GM21423 (cell line): ENCODE measurements around the gene PFKFB2.

Experiments used
- ATAC-seq: cut with Tn5 transposase; IDR thresholded peaks from one replicate; pipeline ENCODE4 v1.9.1; 2021; ENCODE audit warnings: mild to moderate bottlenecking, moderate library complexity; ENCODE audit not compliant: unreplicated experiment

The PFKFB2 gene

DNA sequence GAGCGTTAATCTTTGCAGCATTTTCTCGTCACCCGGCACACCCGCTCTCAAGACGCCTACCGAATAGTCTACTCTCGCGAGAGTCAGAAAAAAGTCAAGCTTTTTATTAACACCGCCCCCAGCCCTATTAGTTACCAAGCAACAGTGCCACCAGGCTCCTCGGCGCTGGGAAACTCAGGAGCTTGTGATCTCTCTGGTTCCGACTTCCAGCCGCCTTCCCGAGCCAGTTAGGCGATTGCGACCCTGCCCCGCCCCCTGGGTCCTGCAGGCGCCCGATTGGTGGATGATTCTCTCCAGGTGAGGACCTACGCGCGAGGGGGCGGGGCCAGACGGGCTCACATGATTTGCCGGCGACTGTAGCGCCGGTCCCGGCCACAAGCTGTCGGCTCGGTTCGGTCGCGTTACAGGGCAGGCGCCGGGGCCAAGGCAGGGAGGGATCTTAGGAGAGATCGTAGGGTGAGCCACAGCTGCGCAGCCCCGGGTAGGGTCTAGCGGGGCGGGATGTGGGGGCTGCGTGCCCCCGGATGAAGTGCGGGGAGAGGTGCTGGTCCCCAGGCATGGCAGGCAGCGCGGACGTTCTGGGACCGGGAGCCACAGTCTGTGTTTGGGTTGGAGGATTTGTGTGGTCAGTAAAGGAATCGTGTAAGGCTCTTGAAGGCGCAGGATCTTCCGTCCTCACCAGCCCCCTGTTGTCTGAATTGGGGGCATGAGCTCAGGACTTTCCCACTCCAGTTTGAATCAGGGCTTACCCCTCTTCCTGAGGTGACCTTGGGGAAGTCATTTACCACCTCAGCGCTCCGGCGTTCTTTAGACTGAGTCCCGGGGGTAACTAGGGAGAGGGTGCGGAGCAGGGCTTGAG is at the start of gene PFKFB2:
Gene PFKFB2, plus strand, starts transcription at position 365 of the 859 bp plus-strand sequence. CDS start 1,443 bp downstream, outside the sequence.
- peak; percentile 81 for ATAC-seq

DNA sequence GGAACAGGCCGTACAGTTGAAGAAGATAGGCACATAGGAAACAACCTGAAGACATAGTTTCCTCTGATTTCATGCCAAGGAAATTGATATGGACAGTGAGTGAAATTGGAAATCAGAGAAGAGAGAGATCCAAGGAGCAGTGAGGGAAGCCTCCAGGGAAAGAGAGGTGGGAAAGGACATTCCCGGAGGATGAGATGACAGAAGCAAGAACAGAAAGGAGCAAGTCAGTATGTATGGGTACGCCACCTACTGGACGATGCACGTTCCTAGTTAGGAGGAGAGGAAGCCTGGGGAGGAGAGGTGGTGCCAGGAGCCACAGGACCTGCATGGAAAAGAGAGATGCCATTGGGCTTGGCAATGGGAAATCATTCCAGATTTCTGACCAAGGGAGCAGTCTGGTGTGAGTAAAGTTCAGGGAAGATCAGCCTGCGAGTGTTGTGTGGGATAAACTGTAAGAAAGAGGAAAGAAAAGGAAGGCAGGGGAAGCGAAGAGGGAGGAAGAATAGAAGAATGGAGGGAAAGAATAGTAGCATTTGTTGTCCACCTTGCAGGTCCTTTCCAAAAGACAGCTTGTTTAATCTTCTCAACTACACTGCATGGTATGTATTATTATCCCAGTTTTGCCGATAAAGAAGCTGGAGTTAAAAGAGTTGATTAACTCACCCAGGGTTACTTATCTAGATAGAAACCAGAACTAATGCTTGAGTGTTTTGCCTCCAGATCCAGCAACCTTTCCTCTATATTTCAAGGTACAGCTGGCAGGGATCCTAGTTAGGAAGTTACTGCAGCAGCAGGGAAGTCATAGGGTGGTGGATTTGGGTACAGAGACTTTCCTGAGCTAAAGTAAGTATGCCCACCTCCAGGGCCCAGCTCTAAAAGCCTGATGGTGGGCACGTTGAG is 47.9 kb upstream of the PFKFB2 start:
- no peak for ATAC-seq

DNA sequence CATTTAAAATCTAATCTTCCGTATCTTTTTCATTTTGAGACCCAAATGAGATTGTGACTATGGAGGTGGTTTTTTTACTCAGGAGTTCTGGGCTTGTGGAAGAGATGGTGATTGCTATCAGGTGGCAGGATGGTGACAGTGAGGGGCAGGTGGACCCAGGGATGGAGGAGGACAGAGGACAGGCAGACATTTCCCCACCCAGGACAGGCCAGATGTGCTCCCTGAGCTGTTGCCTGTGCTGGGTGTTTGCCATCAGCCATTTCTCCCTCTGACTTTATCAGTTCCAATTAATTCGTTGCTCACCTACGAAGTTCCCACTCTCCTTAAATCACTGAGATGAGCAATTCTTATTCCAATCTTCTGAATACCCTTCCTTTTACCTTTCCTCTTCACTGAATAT is 47.0 kb upstream of the PFKFB2 start:
- no peak for ATAC-seq

- ATAC-seq, result no peak
These were observed 46.2 kb upstream of the PFKFB2 start for GRCh38 chr1:207006914-207007313.

- ATAC-seq, result no peak
These were observed 45.6 kb upstream of the PFKFB2 start for GRCh38 chr1:207007352-207008033.

DNA sequence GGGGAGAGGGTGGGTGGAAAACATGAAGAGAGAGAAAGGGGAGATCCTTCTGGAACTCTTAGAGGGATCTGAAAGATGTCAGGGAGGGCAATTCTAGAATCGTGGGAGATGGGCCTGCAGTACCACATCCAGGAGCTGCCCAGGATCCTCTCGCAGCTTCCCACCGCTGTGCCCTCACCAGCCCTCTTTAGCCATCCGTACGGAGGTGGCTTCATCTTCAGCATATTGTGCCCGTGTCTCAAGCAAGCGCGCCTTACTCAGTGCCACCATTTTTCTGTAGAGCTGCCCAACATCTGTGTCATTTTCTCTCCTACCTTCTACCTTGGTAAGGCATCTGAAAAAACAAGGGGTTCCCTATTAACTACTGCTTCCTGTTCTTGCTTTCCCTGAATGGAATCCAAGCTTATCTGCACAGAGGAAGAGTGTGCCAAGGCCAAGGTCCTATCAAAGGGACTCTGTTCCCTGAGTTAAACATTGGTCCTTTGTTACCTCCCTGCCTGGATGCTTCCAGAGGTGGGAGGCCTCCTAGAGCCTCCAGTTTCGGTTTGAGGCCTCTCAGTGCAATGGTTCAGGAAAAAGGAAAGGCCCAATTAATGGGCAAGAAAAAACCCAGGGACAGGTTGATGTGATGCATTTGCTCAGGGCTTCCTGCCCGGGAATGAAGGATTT is 43.8 kb upstream of the PFKFB2 start:
- ATAC-seq, result no peak

DNA sequence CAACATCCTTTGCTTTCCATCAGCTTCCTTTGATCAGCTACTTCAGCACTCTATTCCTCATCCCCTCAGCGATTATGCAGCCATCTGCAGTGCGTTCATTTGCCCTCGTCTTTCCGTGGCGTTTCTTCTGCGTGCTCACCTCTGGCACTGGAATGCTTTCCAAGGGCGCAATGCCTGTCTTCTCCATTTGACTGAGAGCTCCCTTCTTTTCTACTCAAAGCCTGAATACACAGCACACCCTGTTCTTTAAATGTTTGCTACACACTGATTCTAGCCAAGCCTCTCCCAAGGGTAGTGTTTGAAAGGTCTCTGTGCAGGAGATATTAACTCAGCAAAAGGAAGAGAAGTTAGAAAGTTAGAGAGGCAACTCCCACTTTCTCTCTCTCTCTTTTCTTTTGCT is 43.1 kb upstream of the PFKFB2 start:
- ATAC-seq, result no peak

- no peak for ATAC-seq
These were observed 42.3 kb upstream of the PFKFB2 start for GRCh38 chr1:207010726-207011125.

GRCh38 chr1:207013321-207014085 is 39.6 kb upstream of the PFKFB2 start:
- no peak for ATAC-seq

GRCh38 chr1:207014728-207015127 is 38.3 kb upstream of the PFKFB2 start:
- ATAC-seq, result no peak

- no peak for ATAC-seq
These were observed 37.3 kb upstream of the PFKFB2 start for GRCh38 chr1:207015791-207016190.

DNA sequence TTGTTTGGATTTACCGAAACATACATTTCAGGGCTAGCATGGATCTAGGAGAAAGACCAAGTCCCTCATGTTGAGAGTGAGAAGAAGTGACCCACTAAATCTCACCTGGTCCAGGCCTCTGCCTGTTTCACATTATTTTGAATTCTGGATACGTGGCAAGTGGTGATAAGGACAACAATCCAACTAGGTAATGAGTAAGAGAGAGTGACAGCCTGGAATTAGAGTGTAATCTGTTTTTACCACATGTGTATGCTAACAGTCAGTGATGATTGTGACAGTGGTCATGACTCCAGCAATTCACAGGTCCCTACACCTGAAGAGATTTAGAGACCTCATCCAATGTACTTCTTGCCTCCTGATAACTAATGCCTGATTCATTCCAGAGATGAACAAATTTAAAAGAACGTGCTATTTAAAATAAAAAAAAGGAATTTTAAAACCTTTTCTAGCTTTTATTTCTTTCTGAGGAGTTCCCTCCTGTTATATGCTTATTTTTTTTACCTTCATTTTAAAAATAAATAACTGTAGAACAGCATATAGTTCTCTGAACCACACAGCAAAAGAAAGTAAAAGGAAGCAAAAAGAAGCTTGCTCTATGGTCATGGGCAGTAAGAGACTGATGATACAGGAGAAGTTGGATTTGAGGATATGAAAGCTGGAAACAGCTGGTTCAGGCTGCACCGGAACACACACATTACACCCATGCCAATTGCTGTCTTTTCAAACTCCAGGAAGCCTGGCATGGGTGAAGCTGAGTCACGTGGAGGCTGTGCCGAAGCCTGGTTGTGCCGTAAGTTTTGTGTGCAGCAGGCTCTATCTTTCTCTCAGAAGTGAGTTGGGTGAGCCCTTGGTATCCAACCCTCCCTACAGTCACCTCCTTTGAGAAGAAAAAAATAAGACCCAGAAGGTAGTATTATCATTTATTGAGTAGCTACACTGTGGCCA is 35.2 kb upstream of the PFKFB2 start:
- no peak for ATAC-seq

DNA sequence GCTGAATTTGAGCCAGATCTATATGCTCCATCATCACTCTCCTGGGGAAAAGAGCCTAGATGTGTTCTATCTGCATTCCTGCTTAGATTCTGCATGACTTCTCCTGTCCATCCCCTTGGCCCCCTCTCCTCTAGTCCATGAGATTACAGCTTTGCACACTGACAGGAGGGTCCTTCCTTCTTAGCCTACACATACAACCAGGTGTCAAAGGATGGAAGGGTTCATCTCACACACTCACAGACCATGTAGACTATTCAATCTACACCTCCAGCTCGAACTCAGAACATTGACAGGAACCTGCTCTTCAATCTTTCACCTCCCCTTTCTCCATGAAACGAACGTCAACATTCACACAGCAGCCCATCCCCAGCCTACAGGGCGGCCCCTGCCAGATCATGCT is 34.4 kb upstream of the PFKFB2 start:
- no peak for ATAC-seq

GRCh38 chr1:207019161-207019560 is 33.9 kb upstream of the PFKFB2 start:
- ATAC-seq, result no peak

DNA sequence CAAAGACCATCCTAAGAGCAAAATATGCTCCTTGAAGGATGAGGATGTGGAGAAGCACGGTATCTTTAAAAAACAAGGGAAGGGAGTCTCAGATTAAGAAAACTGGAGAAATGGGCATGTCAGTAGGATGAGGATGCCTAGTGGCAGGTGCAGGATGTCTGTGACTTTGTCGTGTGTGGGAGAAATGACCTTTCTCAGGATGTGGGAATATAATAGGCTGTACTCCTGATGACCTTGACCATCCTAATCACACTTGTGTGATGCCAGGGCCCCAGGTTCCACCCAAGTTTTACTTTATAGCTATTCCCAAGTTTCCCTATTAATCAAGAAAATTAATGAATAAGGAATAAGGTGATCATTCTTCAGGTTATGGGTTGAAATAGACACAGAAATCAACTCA is 33.4 kb upstream of the PFKFB2 start:
- ATAC-seq, result no peak

GRCh38 chr1:207020065-207020708 is 32.9 kb upstream of the PFKFB2 start:
- ATAC-seq, result no peak

GRCh38 chr1:207020709-207021107 is 32.4 kb upstream of the PFKFB2 start:
- ATAC-seq, result no peak

DNA sequence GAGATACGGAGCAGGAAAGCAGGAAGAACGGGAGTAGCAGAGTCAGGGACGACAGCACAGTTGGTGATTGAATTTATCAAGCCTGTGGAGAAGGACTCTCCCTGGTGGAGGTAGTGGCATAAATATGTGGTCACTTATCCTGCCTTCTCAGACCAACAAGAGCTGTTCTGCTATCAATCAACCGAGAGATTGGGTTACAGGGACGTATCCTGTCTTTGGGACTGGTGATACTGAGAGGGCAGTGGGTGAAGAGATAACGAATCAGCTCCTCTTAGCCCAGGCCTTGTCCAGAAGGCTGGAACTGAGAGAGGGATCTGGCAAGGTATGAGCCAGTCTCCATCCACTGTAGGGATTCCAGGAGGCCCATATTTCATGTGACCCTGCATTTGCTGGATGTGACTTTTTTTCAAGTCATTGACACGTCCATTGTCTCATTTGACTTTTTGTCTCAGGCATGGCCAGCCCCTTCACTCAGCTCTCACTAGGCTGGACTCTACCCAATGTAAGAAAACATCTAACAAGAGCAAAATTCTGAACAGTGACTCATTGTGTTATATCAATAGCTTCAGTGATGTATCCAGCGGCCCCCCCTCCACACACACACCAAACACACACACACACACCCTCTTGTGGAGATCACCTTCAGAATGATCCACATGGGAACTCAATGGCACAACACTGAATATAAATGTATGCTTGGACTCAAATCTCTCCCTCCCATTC is 31.8 kb upstream of the PFKFB2 start:
- no peak for ATAC-seq
